ENCODE measurements around the gene IMMP2L. TPM values are rescaled to one million over a fixed set of nuclear protein-coding genes. Genes with fewer than 3 reads are reported as not detected.

IMMP2L gene
- total RNA-seq, 2 experiments from 2014 or later, result 5.2 to 6.5 TPM

GRCh38 chr7:110750931-110751605, 811.2 kb downstream of the IMMP2L start:
- H3K4me3 Mint-ChIP-seq, result no peak overlapping the region
- peaks cover 8% of the 10 kb centered on the region for H3K36me3 Mint-ChIP-seq (ENCODE audit: low read depth)
- H3K27ac Mint-ChIP-seq, result no peak overlapping the region
- H3K9me3 Mint-ChIP-seq, result peaks cover 21% of the 10 kb centered on the region
- peaks cover 2% of the 10 kb centered on the region for H3K27me3 Mint-ChIP-seq
- CTCF ChIA-PET, result no interaction called here
- DNase-seq, result no peak
- POLR2A ChIA-PET, result no interaction called here
- no peaks in the 10 kb centered on the region for H3K4me1 Mint-ChIP-seq

GRCh38 chr7:110733221-110733620, 829.1 kb downstream of the IMMP2L start:
- POLR2A ChIA-PET, result no interaction called here
- Mint-ChIP-seq H3K4me1 (peaks cover 13% of the 10 kb centered on the region), H3K27me3 (no peaks in the 10 kb centered on the region), H3K36me3 (ENCODE audit: low read depth) (peaks cover 6% of the 10 kb centered on the region), H3K9me3 (peaks cover 20% of the 10 kb centered on the region), H3K4me3 (no peak overlapping the region), H3K27ac (no peak overlapping the region)
- CTCF ChIA-PET, result interaction anchor here (1.3 kb wide), 1 partner anchor 41 kb away, joined by 3 read pairs; no protein-coding TSS in a partner anchor
- no peak for DNase-seq

GRCh38 chr7:110724811-110725210, 837.5 kb downstream of the IMMP2L start:
- CTCF ChIA-PET, result no interaction called here
- Mint-ChIP-seq H3K4me1 (no peaks in the 10 kb centered on the region), H3K27ac (no peak overlapping the region), H3K36me3 (ENCODE audit: low read depth) (peaks cover 1% of the 10 kb centered on the region), H3K9me3 (peaks cover 9% of the 10 kb centered on the region), H3K4me3 (no peak overlapping the region), H3K27me3 (no peaks in the 10 kb centered on the region)
- POLR2A ChIA-PET, result no interaction called here
- DNase-seq, result no peak

GRCh38 chr7:110721395-110721794, 840.9 kb downstream of the IMMP2L start:
- Mint-ChIP-seq H3K9me3 (peaks cover 13% of the 10 kb centered on the region), H3K36me3 (ENCODE audit: low read depth) (peaks cover 3% of the 10 kb centered on the region), H3K27ac (no peak overlapping the region), H3K27me3 (no peaks in the 10 kb centered on the region), H3K4me3 (no peak overlapping the region), H3K4me1 (peaks cover 2% of the 10 kb centered on the region)
- no peak for DNase-seq
- CTCF ChIA-PET, result interaction anchor here (0.5 to 0.6 kb wide), 2 partner anchors 353 to 961 kb away, joined by 3 to 4 read pairs; no protein-coding TSS in a partner anchor
- POLR2A ChIA-PET, result no interaction called here

GRCh38 chr7:110720626-110721025, 841.7 kb downstream of the IMMP2L start:
- CTCF ChIA-PET, result interaction anchor here (0.5 to 0.6 kb wide), 2 partner anchors 354 to 961 kb away, joined by 3 to 4 read pairs; no protein-coding TSS in a partner anchor
- POLR2A ChIA-PET, result no interaction called here

GRCh38 chr7:110719741-110720140, 842.6 kb downstream of the IMMP2L start:
- CTCF ChIA-PET, result no interaction called here
- H3K4me3 Mint-ChIP-seq, result no peak overlapping the region
- peaks cover 6% of the 10 kb centered on the region for H3K36me3 Mint-ChIP-seq (ENCODE audit: low read depth)
- DNase-seq, result no peak
- POLR2A ChIA-PET, result no interaction called here
- H3K27me3 Mint-ChIP-seq, result no peaks in the 10 kb centered on the region
- H3K4me1 Mint-ChIP-seq, result peaks cover 5% of the 10 kb centered on the region
- peaks cover 17% of the 10 kb centered on the region for H3K9me3 Mint-ChIP-seq
- H3K27ac Mint-ChIP-seq, result no peak overlapping the region

More at GRCh38 chr7:110720626-110721025, 841.7 kb downstream of the IMMP2L start:
- no peak for DNase-seq
- Mint-ChIP-seq H3K36me3 (ENCODE audit: low read depth) (peaks cover 3% of the 10 kb centered on the region), H3K9me3 (peaks cover 16% of the 10 kb centered on the region), H3K4me1 (peaks cover 2% of the 10 kb centered on the region), H3K27ac (no peak overlapping the region), H3K4me3 (no peak overlapping the region), H3K27me3 (no peaks in the 10 kb centered on the region)

GRCh38 chr7:110718503-110719205, 843.6 kb downstream of the IMMP2L start:
- H3K36me3 Mint-ChIP-seq (ENCODE audit: low read depth), result peaks cover 6% of the 10 kb centered on the region
- DNase-seq, result no peak
- no peaks in the 10 kb centered on the region for H3K27me3 Mint-ChIP-seq
- no peak overlapping the region for H3K4me3 Mint-ChIP-seq
- CTCF ChIA-PET, result interaction anchor here (1.2 kb wide), 1 partner anchor 80 kb away, joined by 3 read pairs; no protein-coding TSS in a partner anchor
- H3K9me3 Mint-ChIP-seq, result peaks cover 18% of the 10 kb centered on the region
- POLR2A ChIA-PET, result no interaction called here
- H3K27ac Mint-ChIP-seq, result no peak overlapping the region
- H3K4me1 Mint-ChIP-seq, result peaks cover 5% of the 10 kb centered on the region

GRCh38 chr7:110704225-110704624, 858.1 kb downstream of the IMMP2L start:
- ChIA-PET CTCF (interaction anchor here (1.2 kb wide), 1 partner anchor 28 kb away, joined by 3 read pairs; no protein-coding TSS in a partner anchor), POLR2A (no interaction called here)
- no peak overlapping the region for H3K4me3 Mint-ChIP-seq
- peaks cover 2% of the 10 kb centered on the region for H3K9me3 Mint-ChIP-seq
- H3K4me1 Mint-ChIP-seq, result no peaks in the 10 kb centered on the region
- no peak for DNase-seq
- H3K27me3 Mint-ChIP-seq, result no peaks in the 10 kb centered on the region
- H3K36me3 Mint-ChIP-seq (ENCODE audit: low read depth), result no peaks in the 10 kb centered on the region
- no peak overlapping the region for H3K27ac Mint-ChIP-seq

- POLR2A ChIA-PET, result no interaction called here
- Mint-ChIP-seq H3K27ac (no peak overlapping the region), H3K4me3 (no peak overlapping the region), H3K4me1 (no peaks in the 10 kb centered on the region), H3K9me3 (peaks cover 4% of the 10 kb centered on the region), H3K27me3 (no peaks in the 10 kb centered on the region), H3K36me3 (ENCODE audit: low read depth) (no peaks in the 10 kb centered on the region)
- no peak for DNase-seq
- CTCF ChIA-PET, result no interaction called here
Measured at GRCh38 chr7:110698576-110698975, 863.7 kb downstream of the IMMP2L start.

GRCh38 chr7:110693344-110693743, 868.9 kb downstream of the IMMP2L start:
- peaks cover 7% of the 10 kb centered on the region for H3K9me3 Mint-ChIP-seq
- no peaks in the 10 kb centered on the region for H3K27me3 Mint-ChIP-seq
- no peak overlapping the region for H3K27ac Mint-ChIP-seq
- DNase-seq, result no peak
- POLR2A ChIA-PET, result no interaction called here
- no peaks in the 10 kb centered on the region for H3K36me3 Mint-ChIP-seq (ENCODE audit: low read depth)
- CTCF ChIA-PET, result no interaction called here
- no peaks in the 10 kb centered on the region for H3K4me1 Mint-ChIP-seq
- no peak overlapping the region for H3K4me3 Mint-ChIP-seq

- DNase-seq, result no peak
- Mint-ChIP-seq H3K4me1 (no peaks in the 10 kb centered on the region), H3K9me3 (peaks cover 6% of the 10 kb centered on the region), H3K36me3 (ENCODE audit: low read depth) (no peaks in the 10 kb centered on the region), H3K4me3 (no peak overlapping the region), H3K27ac (no peak overlapping the region), H3K27me3 (no peaks in the 10 kb centered on the region)
- ChIA-PET CTCF (no interaction called here), POLR2A (no interaction called here)
Measured at GRCh38 chr7:110688908-110689307, 873.4 kb downstream of the IMMP2L start.

GRCh38 chr7:110685899-110686298, 876.4 kb downstream of the IMMP2L start:
- H3K27ac Mint-ChIP-seq, result no peak overlapping the region
- ChIA-PET POLR2A (no interaction called here), CTCF (no interaction called here)
- H3K4me3 Mint-ChIP-seq, result no peak overlapping the region
- no peaks in the 10 kb centered on the region for H3K27me3 Mint-ChIP-seq
- H3K4me1 Mint-ChIP-seq, result no peaks in the 10 kb centered on the region
- H3K36me3 Mint-ChIP-seq (ENCODE audit: low read depth), result no peaks in the 10 kb centered on the region
- no peak for DNase-seq
- H3K9me3 Mint-ChIP-seq, result peaks cover 3% of the 10 kb centered on the region

GRCh38 chr7:110681941-110682340, 880.4 kb downstream of the IMMP2L start:
- Mint-ChIP-seq H3K27me3 (no peaks in the 10 kb centered on the region), H3K36me3 (ENCODE audit: low read depth) (no peaks in the 10 kb centered on the region), H3K9me3 (peaks cover 3% of the 10 kb centered on the region), H3K4me3 (no peak overlapping the region), H3K4me1 (peaks cover 2% of the 10 kb centered on the region), H3K27ac (no peak overlapping the region)
- ChIA-PET POLR2A (no interaction called here), CTCF (no interaction called here)
- no peak for DNase-seq

Measured in activated CD4-positive, alpha-beta T cell treated with anti-CD3 and anti-CD28 coated beads, Interleukin-2, amount 10 ng/mL, durations not matched to agents 7 days and 5 days (primary cell).